ENCODE measurements around the gene CRAMP1. TPM values are rescaled to one million over a fixed set of nuclear protein-coding genes. Genes with fewer than 3 reads are reported as not detected.

CRAMP1 gene
- total and polyA plus RNA-seq, 11 donors: 6.2 to 16.9 (median 10.6) TPM

DNA sequence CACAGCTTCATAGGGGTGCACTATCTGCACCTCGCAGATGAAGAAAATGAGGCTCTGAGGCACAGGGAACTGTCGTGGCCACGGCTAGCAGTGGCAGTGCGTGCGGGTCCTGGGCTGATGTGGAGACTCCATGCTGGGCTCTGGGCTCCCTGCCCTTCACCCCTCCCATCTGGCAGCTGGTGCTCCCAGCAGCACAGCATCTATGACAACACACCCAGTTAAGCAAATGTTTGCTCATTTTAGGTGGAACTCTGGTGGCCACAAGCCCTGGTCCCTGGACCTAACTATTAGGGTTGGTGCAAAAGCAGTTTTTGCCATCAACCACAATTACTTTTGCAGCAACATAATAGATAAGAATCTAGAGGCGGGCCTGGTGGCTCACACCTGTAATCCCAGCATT lies 31.2 kb upstream of the CRAMP1 start:
- 94 to 99% (median 97%) methylated on average over 6 of the region's 6 CpGs for WGBS, 4 donors
- Histone ChIP-seq H3K4me1 (no peaks in the 10 kb centered on the region), H3K27me3 (no peaks in the 10 kb centered on the region), H3K9me3 (no peaks in the 10 kb centered on the region), H3K4me3 (no peak overlapping the region), H3K36me3 (peaks cover 0 to 63% (median 37%) of the 10 kb centered on the region in 9 donors), H3K27ac (no peak overlapping the region)
- no peak for ATAC-seq
- intact Hi-C loops (cut with DNase I): no loop called here
- TF ChIP-seq POLR2A (IDR thresholded peaks at IDR 0.05): no peak
- TF ChIP-seq, protein P1, sequence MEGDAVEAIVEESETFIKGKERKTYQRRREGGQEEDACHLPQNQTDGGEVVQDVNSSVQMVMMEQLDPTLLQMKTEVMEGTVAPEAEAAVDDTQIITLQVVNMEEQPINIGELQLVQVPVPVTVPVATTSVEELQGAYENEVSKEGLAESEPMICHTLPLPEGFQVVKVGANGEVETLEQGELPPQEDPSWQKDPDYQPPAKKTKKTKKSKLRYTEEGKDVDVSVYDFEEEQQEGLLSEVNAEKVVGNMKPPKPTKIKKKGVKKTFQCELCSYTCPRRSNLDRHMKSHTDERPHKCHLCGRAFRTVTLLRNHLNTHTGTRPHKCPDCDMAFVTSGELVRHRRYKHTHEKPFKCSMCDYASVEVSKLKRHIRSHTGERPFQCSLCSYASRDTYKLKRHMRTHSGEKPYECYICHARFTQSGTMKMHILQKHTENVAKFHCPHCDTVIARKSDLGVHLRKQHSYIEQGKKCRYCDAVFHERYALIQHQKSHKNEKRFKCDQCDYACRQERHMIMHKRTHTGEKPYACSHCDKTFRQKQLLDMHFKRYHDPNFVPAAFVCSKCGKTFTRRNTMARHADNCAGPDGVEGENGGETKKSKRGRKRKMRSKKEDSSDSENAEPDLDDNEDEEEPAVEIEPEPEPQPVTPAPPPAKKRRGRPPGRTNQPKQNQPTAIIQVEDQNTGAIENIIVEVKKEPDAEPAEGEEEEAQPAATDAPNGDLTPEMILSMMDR (IDR thresholded peaks at IDR 0.05): no peak
- no peak for DNase-seq

DNA sequence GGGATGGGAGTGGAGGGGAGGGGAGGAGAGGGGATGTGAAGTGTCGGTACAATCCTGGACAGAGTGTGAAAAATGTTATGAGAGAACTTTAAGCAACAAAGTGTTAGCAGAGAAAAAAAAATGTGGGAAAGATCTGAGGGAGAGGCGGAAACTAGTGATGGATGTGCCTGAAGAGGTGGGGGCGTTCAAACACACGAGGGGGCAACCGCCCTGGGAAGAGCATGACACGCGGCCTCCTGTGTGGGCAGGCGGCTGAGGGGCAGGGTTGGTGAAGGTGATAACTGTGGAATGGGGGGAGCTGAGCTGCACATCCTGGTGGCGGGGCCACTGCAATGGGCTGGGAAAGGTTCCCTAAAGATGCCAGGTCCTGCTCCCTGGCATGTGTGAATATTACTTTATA lies 30.4 kb upstream of the CRAMP1 start:
- Histone ChIP-seq H3K36me3 (peaks cover 0 to 70% (median 43%) of the 10 kb centered on the region in 9 donors), H3K4me1 (no peaks in the 10 kb centered on the region), H3K9me3 (no peaks in the 10 kb centered on the region), H3K27me3 (no peaks in the 10 kb centered on the region), H3K4me3 (no peak overlapping the region), H3K27ac (no peak overlapping the region)
- intact Hi-C loops (cut with DNase I): no loop called here
- ATAC-seq: no peak
- WGBS, 4 donors: 90 to 95% (median 92%) methylated on average over 9 of the region's 9 CpGs
- TF ChIP-seq, protein P1 (IDR thresholded peaks at IDR 0.05): no peak
- no peak for TF ChIP-seq POLR2A (IDR thresholded peaks at IDR 0.05)
- no peak for DNase-seq

DNA sequence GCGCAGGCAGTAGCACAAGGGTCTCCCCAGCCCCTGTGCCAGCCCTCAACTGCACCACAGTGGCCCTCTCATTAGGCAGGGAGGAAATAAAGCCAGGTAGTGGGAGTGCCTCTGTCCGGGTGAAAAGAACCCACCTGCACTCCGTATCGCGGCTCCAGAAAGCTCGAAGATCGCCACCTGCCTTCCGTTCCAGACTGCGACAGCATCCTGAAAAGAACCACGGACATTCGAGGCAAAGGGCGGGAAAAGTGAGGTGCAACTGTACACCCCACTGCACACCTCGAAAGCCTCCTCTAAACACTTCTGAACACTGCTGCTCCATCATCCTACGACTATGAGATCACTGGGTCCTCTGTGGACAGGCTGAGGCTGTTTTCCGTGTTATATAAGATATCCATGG lies 29.0 kb upstream of the CRAMP1 start:
- Histone ChIP-seq H3K36me3 (peaks cover 0 to 76% (median 52%) of the 10 kb centered on the region in 9 donors), H3K27me3 (no peaks in the 10 kb centered on the region), H3K9me3 (no peaks in the 10 kb centered on the region), H3K4me3 (no peak overlapping the region), H3K4me1 (no peaks in the 10 kb centered on the region), H3K27ac (no peak overlapping the region)
- DNase-seq (no peak), ATAC-seq (no peak)
- intact Hi-C loops (cut with DNase I): no loop called here
- TF ChIP-seq, protein P1 (IDR thresholded peaks at IDR 0.05): peak in 1 of 12 donors; percentile 8
- TF ChIP-seq POLR2A (IDR thresholded peaks at IDR 0.05): no peak
- WGBS, 4 donors: 82 to 88% (median 84%) methylated on average over 14 to 15 of the region's 15 CpGs

DNA sequence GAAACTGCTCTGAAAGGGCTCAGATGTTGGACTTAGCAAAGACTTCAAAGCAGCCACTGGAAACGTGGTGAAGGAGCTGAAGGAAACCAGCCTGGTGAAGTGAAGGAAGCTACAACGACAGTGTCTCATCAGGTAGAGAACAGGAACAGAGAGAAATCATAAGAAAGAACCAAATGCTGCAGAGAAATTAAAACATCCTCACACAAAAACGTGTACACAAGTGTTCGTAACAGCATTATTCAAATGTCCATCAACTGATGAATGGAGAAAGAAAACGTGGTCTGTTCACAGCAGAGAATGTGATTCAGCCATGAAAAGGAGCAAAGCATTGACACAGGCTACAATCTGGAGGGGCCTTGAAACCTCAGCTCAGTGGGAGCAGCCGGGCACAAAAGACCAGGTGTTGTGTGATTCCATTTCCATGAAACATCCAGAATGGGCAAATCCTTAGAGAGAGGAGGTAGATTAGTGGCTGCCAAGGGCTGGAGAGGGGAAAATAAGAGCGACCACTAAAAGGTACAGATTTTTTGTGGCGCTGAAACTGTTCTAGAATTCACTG lies 27.2 kb upstream of the CRAMP1 start:
- H3K27ac ChIP-seq: no peak overlapping the region
- H3K4me1 ChIP-seq: no peaks in the 10 kb centered on the region
- H3K9me3 ChIP-seq: no peaks in the 10 kb centered on the region
- ATAC-seq: no peak
- TF ChIP-seq, protein P1 (IDR thresholded peaks at IDR 0.05): no peak
- TF ChIP-seq POLR2A (IDR thresholded peaks at IDR 0.05): no peak
- H3K27me3 ChIP-seq: no peaks in the 10 kb centered on the region
- no peak for DNase-seq
- intact Hi-C loops (cut with DNase I): no loop called here
- H3K4me3 ChIP-seq: no peak overlapping the region
- WGBS, 4 donors: 81 to 86% (median 85%) methylated on average over 8 of the region's 8 CpGs
- H3K36me3 ChIP-seq: peaks cover 0 to 71% (median 53%) of the 10 kb centered on the region in 9 donors
